SK-N-SH treated with all-trans-retinoic acid at 6 μM for 48 hours (cell line): ENCODE results near the gene CYP11A1.

ENCODE experiments used
- ATAC-seq: fragments of 200-7000 bp; cut with Tn5 transposase; 3 replicates; pipeline ENCODE4 v1.9.1; 2020; ENCODE audit warnings: mild to moderate bottlenecking, moderate library complexity
- ARNTL ChIP-seq: fragments of 450-650 bp; formaldehyde crosslinking; IDR thresholded peaks from 2 replicates; pipeline ENCODE4 v1.5.0; 2020; ENCODE audit warnings: low read depth, mild to moderate bottlenecking, moderate library complexity, borderline replicate concordance
- ESRRG ChIP-seq: fragments of 250-450 bp; sonication (Bioruptor Pico); IDR thresholded peaks from 2 replicates; pipeline ENCODE4 v1.6.1; 2021; ENCODE audit warnings: mild to moderate bottlenecking
- GLIS3 ChIP-seq: fragments of 250-450 bp; sonication (Bioruptor Pico); IDR thresholded peaks from 2 replicates; pipeline ENCODE4 v1.5.0; 2020; ENCODE audit warnings: mild to moderate bottlenecking, moderate library complexity
- ISL1 ChIP-seq: fragments of 250-450 bp; sonication (Bioruptor Pico); IDR thresholded peaks from 2 replicates; pipeline ENCODE4 v2.1.2; 2022; ENCODE audit warnings: mild to moderate bottlenecking, moderate library complexity
- OSR1 ChIP-seq: fragments of 250-450 bp; sonication (Bioruptor Pico); IDR thresholded peaks from 2 replicates; pipeline ENCODE4 v1.8.0; 2022; ENCODE audit warnings: moderate library complexity, mild to moderate bottlenecking, inconsistent platforms
- PPARA ChIP-seq: fragments of 250-450 bp; sonication (Bioruptor Pico); IDR thresholded peaks from 2 replicates; pipeline ENCODE4 v1.5.0; 2020; ENCODE audit warnings: mild to moderate bottlenecking, borderline replicate concordance
- RARB ChIP-seq: fragments of 250-450 bp; sonication (Bioruptor Pico); IDR thresholded peaks from 2 replicates; pipeline ENCODE4 v1.8.0; 2021; ENCODE audit warnings: mild to moderate bottlenecking, moderate library complexity
- SNAI2 ChIP-seq: fragments of 250-450 bp; sonication (Bioruptor Pico); IDR thresholded peaks from 2 replicates; pipeline ENCODE4 v1.5.0; 2020; ENCODE audit warnings: mild to moderate bottlenecking, moderate library complexity
- TCF4 ChIP-seq: fragments of 250-450 bp; sonication (Bioruptor Pico); IDR thresholded peaks from 2 replicates; pipeline ENCODE4 v1.8.0; 2021; ENCODE audit warnings: mild to moderate bottlenecking, moderate library complexity, borderline replicate concordance
- ZC3H10 ChIP-seq: fragments of 250-450 bp; sonication (Bioruptor Pico); IDR thresholded peaks from 2 replicates; pipeline ENCODE4 v1.5.1; 2021; ENCODE audit warnings: mild to moderate bottlenecking, moderate library complexity
- ZFP3 ChIP-seq: fragments of 250-450 bp; sonication (Bioruptor Pico); IDR thresholded peaks from 2 replicates; pipeline ENCODE4 v1.5.0; 2020; ENCODE audit warnings: mild to moderate bottlenecking, moderate library complexity
- ZFP30 ChIP-seq: fragments of 450-650 bp; formaldehyde crosslinking; IDR thresholded peaks from 2 replicates; pipeline ENCODE4 v1.5.0; 2022; ENCODE audit warnings: mild to moderate bottlenecking, moderate library complexity
- ZNF565 ChIP-seq: fragments of 450-650 bp; formaldehyde crosslinking; conservative IDR thresholded peaks from 2 replicates; pipeline ENCODE4 v1.5.0; 2020; ENCODE audit warnings: low read depth, mild to moderate bottlenecking, moderate library complexity
- ZNF70 ChIP-seq: fragments of 450-650 bp; formaldehyde crosslinking; IDR thresholded peaks from 2 replicates; pipeline ENCODE4 v1.5.0; 2020; ENCODE audit warnings: mild to moderate bottlenecking, moderate library complexity
- ZNF8 ChIP-seq: fragments of 450-650 bp; formaldehyde crosslinking; IDR thresholded peaks from 2 replicates; pipeline ENCODE4 v1.5.0; 2020; ENCODE audit warnings: mild to moderate bottlenecking, moderate library complexity
- TF ChIP-seq, protein P1 (sequence below): fragments of 250-450 bp; sonication (Bioruptor Pico); IDR thresholded peaks from 2 replicates; pipeline ENCODE4 v1.5.0; 2020; ENCODE audit warnings: mild to moderate bottlenecking, moderate library complexity
- TF ChIP-seq, protein P2 (sequence below): fragments of 250-450 bp; sonication (Bioruptor Pico); IDR thresholded peaks from 2 replicates; pipeline ENCODE4 v1.8.0; 2020; ENCODE audit warnings: mild to moderate bottlenecking, moderate library complexity, borderline replicate concordance
- TF ChIP-seq, protein P3 (sequence below): fragments of 250-450 bp; sonication (Bioruptor Pico); IDR thresholded peaks from 2 replicates; pipeline ENCODE4 v1.5.1; 2021; ENCODE audit warnings: mild to moderate bottlenecking, moderate library complexity
- TF ChIP-seq, protein P4 (sequence below): fragments of 250-450 bp; sonication (Bioruptor Pico); IDR thresholded peaks from 2 replicates; pipeline ENCODE4 v1.8.0; 2021; ENCODE audit warnings: low read depth, mild to moderate bottlenecking, moderate library complexity, borderline replicate concordance
- TF ChIP-seq, protein P5 (sequence below): fragments of 250-450 bp; sonication (Bioruptor Pico); IDR thresholded peaks from 2 replicates; pipeline ENCODE4 v1.5.1; 2020; ENCODE audit warnings: low read depth, mild to moderate bottlenecking, moderate library complexity

The CYP11A1 gene

DNA sequence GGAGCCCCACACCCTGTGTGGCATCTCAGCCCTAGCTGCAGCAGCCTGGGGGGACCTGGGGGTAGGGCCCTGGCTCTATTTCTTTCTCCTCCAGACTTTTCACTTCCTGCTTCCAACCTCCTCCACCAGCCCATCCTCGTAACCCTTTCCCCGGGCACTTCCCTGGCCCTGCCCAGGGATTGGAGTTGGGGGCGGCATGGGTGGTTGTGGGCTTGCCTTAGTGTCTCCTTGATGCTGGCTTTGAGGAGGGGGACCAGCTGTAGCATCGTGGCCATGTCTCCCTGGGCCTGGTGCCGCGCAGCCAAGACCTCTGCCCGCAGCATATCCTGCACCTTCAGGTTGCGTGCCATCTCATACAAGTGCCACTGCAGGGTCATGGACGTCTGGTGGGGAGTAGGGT is 28.1 kb downstream of the CYP11A1 start:
- ATAC-seq, result no peak
- no peak for TF ChIP-seq SNAI2 (CRISPR knock-in tag)
- TF ChIP-seq ZFP30, result no peak
- TF ChIP-seq, all 23 proteins: peak for 0

DNA sequence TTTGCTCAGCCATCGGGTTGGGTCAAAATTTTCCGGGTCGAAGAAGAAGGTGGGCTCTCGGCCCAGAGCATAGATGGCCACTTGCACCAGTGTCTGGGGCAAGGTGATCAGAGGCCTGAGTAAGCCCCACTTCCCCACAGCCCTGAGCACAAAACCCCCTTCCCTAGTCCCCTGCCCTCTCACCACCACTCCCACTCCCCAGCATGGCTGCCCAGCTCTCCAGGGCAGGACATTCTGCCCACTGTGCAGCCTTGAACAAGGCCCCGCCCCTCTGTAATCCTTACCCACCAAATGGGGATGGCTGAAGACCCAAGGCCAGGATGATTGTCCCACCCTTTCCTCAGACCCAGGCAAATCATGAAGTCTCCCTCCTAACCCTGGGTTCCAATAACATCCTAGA is 28.8 kb downstream of the CYP11A1 start:
- TF ChIP-seq ZNF8 (CRISPR knock-in tag), result no peak
- TF ChIP-seq PPARA (CRISPR knock-in tag), result no peak
- no peak for ATAC-seq

DNA sequence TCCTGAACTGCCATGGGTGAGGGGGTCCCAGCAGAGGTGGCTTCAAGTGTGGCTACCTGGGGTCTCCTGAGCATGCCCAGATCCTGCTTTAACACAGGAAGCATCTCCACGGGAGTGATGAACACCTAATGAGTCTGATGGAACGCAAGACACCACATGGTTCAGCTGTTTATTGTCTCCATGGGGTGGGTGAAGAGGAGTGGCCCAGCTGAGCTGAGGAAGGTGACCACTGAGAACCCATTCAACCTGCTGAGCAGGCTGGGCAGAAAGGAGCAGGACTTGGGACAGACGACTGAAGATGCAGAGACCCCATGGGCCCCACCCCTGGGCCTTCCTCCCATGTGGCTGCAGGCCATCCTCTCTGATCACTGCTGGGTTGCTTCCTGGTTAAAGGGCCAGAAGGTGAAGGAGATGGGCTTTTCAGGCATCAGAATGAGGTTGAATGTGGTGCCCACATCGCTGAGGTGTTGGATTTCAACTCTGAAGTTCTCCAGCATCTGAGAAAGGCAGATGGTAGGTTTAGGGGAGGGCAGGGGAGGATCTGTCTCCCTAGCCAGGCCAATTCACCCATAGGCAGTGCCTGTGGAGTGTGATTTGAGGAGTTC is 29.7 kb downstream of the CYP11A1 start:
- no peak for ATAC-seq

DNA sequence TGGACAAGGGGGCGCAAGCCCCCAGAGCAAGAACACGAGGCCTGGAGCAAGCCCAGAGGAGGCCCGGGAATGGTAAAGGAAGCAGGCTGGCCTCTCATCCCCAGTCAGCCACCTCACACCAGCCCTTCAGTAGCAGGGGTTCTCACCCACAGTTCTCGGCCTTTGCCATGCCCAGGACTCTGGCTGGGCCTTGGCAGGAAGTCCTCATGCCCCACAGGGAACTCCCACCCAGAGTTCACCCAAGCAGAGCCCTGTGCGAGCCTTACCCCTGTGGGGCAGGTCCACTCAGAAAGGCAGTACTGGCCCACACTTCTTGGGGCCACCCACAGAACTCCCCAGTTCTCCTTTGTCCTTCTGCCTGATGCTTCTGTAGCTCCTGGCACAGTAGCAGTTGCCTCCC is 30.3 kb downstream of the CYP11A1 start:
- no peak for ATAC-seq
- TF ChIP-seq RARB (CRISPR knock-in tag), result no peak
- TF ChIP-seq, protein P1, sequence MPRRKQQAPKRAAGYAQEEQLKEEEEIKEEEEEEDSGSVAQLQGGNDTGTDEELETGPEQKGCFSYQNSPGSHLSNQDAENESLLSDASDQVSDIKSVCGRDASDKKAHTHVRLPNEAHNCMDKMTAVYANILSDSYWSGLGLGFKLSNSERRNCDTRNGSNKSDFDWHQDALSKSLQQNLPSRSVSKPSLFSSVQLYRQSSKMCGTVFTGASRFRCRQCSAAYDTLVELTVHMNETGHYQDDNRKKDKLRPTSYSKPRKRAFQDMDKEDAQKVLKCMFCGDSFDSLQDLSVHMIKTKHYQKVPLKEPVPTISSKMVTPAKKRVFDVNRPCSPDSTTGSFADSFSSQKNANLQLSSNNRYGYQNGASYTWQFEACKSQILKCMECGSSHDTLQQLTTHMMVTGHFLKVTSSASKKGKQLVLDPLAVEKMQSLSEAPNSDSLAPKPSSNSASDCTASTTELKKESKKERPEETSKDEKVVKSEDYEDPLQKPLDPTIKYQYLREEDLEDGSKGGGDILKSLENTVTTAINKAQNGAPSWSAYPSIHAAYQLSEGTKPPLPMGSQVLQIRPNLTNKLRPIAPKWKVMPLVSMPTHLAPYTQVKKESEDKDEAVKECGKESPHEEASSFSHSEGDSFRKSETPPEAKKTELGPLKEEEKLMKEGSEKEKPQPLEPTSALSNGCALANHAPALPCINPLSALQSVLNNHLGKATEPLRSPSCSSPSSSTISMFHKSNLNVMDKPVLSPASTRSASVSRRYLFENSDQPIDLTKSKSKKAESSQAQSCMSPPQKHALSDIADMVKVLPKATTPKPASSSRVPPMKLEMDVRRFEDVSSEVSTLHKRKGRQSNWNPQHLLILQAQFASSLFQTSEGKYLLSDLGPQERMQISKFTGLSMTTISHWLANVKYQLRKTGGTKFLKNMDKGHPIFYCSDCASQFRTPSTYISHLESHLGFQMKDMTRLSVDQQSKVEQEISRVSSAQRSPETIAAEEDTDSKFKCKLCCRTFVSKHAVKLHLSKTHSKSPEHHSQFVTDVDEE (CRISPR knock-in tag), result no peak
- TF ChIP-seq ESRRG (CRISPR knock-in tag), result no peak
- no peak for TF ChIP-seq PPARA (CRISPR knock-in tag)
- TF ChIP-seq ZFP3 (CRISPR knock-in tag), result no peak
- TF ChIP-seq GLIS3 (CRISPR knock-in tag), result no peak
- no peak for TF ChIP-seq ISL1 (CRISPR knock-in tag)
- TF ChIP-seq, protein P2, sequence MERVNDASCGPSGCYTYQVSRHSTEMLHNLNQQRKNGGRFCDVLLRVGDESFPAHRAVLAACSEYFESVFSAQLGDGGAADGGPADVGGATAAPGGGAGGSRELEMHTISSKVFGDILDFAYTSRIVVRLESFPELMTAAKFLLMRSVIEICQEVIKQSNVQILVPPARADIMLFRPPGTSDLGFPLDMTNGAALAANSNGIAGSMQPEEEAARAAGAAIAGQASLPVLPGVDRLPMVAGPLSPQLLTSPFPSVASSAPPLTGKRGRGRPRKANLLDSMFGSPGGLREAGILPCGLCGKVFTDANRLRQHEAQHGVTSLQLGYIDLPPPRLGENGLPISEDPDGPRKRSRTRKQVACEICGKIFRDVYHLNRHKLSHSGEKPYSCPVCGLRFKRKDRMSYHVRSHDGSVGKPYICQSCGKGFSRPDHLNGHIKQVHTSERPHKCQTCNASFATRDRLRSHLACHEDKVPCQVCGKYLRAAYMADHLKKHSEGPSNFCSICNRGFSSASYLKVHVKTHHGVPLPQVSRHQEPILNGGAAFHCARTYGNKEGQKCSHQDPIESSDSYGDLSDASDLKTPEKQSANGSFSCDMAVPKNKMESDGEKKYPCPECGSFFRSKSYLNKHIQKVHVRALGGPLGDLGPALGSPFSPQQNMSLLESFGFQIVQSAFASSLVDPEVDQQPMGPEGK, result no peak

More for the DNA sequence above, 29.7 kb downstream of the CYP11A1 start:
- TF ChIP-seq, protein P2, result no peak
- no peak for TF ChIP-seq SNAI2 (CRISPR knock-in tag)
- TF ChIP-seq ARNTL (CRISPR knock-in tag), result no peak
- no peak for TF ChIP-seq ESRRG (CRISPR knock-in tag)
- TF ChIP-seq ZNF8 (CRISPR knock-in tag), result no peak
- no peak for TF ChIP-seq ZFP30
- no peak for TF ChIP-seq OSR1 (CRISPR knock-in tag)
- no peak for TF ChIP-seq PPARA (CRISPR knock-in tag)
- TF ChIP-seq, protein P3, sequence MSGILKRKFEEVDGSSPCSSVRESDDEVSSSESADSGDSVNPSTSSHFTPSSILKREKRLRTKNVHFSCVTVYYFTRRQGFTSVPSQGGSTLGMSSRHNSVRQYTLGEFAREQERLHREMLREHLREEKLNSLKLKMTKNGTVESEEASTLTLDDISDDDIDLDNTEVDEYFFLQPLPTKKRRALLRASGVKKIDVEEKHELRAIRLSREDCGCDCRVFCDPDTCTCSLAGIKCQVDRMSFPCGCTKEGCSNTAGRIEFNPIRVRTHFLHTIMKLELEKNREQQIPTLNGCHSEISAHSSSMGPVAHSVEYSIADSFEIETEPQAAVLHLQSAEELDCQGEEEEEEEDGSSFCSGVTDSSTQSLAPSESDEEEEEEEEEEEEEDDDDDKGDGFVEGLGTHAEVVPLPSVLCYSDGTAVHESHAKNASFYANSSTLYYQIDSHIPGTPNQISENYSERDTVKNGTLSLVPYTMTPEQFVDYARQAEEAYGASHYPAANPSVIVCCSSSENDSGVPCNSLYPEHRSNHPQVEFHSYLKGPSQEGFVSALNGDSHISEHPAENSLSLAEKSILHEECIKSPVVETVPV (CRISPR knock-in tag), result no peak
- TF ChIP-seq, protein P4, sequence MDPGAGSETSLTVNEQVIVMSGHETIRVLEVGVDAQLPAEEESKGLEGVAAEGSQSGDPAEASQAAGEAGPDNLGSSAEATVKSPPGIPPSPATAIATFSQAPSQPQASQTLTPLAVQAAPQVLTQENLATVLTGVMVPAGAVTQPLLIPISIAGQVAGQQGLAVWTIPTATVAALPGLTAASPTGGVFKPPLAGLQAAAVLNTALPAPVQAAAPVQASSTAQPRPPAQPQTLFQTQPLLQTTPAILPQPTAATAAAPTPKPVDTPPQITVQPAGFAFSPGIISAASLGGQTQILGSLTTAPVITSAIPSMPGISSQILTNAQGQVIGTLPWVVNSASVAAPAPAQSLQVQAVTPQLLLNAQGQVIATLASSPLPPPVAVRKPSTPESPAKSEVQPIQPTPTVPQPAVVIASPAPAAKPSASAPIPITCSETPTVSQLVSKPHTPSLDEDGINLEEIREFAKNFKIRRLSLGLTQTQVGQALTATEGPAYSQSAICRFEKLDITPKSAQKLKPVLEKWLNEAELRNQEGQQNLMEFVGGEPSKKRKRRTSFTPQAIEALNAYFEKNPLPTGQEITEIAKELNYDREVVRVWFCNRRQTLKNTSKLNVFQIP, result no peak
- no peak for TF ChIP-seq RARB (CRISPR knock-in tag)
- no peak for TF ChIP-seq ZNF565 (CRISPR knock-in tag)
- no peak for TF ChIP-seq ISL1 (CRISPR knock-in tag)
- TF ChIP-seq ZNF70 (CRISPR knock-in tag), result no peak
- TF ChIP-seq TCF4 (CRISPR knock-in tag), result no peak
- no peak for TF ChIP-seq ZC3H10 (CRISPR knock-in tag)
- TF ChIP-seq, protein P5, sequence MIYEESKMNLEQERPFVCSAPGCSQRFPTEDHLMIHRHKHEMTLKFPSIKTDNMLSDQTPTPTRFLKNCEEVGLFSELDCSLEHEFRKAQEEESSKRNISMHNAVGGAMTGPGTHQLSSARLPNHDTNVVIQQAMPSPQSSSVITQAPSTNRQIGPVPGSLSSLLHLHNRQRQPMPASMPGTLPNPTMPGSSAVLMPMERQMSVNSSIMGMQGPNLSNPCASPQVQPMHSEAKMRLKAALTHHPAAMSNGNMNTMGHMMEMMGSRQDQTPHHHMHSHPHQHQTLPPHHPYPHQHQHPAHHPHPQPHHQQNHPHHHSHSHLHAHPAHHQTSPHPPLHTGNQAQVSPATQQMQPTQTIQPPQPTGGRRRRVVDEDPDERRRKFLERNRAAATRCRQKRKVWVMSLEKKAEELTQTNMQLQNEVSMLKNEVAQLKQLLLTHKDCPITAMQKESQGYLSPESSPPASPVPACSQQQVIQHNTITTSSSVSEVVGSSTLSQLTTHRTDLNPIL (CRISPR knock-in tag), result no peak
- TF ChIP-seq, all 23 proteins: peak for 0
